ENCODE data around the gene EIF2D. TPM values are rescaled to one million over a fixed set of nuclear protein-coding genes. Genes with fewer than 3 reads are reported as not detected.

EIF2D gene
- total and polyA plus RNA-seq, 2 of the 13 experiments (the other 11 are each of a cell fraction or from before 2014, with no cell fraction given): 45.1 to 64.9 TPM

DNA sequence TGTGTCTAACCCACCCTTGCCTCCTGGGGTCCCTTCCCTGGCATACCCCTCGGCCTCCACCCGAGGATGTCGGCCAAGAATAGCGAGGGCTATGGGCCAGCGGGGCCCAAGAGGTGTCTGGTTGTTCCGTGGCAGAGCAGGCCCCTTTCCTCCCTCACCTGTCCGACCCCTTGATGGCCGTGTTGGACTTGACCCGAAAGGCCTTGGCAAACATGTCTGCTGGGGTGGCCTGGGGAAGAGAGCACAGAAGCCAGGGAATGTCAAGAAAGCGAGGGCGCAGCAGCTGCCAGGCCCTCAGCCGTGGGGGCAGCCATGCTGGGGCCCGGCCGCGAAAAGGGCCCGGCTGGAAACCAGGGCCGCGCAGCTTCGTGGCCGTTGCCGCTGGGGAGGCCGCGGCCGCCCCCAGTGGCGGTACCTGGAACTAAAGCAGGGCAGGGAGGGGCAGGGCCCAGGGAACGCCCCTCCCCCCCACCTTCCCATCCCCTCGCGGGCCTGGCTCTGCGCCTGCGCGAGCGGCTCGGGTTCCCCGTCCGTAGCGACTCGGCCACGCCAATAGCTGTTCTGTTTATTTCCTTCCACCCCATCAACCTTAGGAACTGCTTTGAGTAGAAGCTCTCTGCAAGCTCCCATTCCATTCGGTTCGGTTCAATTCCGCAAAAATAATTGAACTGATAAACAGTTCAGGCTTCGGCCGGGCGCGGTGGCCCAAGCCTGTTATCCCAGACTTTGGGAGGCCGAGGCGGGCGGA is at the start of gene EIF2D (continued):
- TF ChIP-seq SNRNP70 (IDR thresholded peaks at IDR 0.05; ENCODE audit: low read depth, low read length): no peak
- TF ChIP-seq, protein P1, sequence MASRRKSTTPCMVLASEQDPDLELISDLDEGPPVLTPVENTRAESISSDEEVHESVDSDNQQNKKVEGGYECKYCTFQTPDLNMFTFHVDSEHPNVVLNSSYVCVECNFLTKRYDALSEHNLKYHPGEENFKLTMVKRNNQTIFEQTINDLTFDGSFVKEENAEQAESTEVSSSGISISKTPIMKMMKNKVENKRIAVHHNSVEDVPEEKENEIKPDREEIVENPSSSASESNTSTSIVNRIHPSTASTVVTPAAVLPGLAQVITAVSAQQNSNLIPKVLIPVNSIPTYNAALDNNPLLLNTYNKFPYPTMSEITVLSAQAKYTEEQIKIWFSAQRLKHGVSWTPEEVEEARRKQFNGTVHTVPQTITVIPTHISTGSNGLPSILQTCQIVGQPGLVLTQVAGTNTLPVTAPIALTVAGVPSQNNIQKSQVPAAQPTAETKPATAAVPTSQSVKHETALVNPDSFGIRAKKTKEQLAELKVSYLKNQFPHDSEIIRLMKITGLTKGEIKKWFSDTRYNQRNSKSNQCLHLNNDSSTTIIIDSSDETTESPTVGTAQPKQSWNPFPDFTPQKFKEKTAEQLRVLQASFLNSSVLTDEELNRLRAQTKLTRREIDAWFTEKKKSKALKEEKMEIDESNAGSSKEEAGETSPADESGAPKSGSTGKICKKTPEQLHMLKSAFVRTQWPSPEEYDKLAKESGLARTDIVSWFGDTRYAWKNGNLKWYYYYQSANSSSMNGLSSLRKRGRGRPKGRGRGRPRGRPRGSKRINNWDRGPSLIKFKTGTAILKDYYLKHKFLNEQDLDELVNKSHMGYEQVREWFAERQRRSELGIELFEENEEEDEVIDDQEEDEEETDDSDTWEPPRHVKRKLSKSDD (CRISPR knock-in tag; IDR thresholded peaks at IDR 0.05; ENCODE audit: low read depth): peak; percentile 89
- no peak for TF ChIP-seq REXO4 (CRISPR knock-in tag; IDR thresholded peaks at IDR 0.05; ENCODE audit: borderline replicate concordance)
- TF ChIP-seq NFKB2 (CRISPR knock-in tag; IDR thresholded peaks at IDR 0.05; ENCODE audit: borderline replicate concordance): peak; percentile 97; the same call in 1 of the 2 replicates
- TF ChIP-seq KDM2A (CRISPR knock-in tag; IDR thresholded peaks at IDR 0.05; ENCODE audit: borderline replicate concordance, low read depth): peak; percentile 97
- TF ChIP-seq ARNTL (CRISPR knock-in tag; IDR thresholded peaks at IDR 0.05): 0 out of 2 replicates have a peak, but pooled peaks have one; percentile 64
- TF ChIP-seq MBD4 (IDR thresholded peaks at IDR 0.05; ENCODE audit: borderline replicate concordance, low read length): no peak
- no peak for TF ChIP-seq ZNF253 (CRISPR knock-in tag; IDR thresholded peaks at IDR 0.05; ENCODE audit: borderline replicate concordance)
- TF ChIP-seq ZC3H4 (CRISPR knock-in tag; IDR thresholded peaks at IDR 0.05; ENCODE audit: borderline replicate concordance): 0 out of 2 replicates have a peak, but pooled peaks have one; percentile 51
- TF ChIP-seq AKAP8 (CRISPR knock-in tag; IDR thresholded peaks at IDR 0.05): peak; percentile 74; the same call in 1 of the 2 replicates
- peak; percentile 71; the same call in 1 of the 2 replicates for TF ChIP-seq ZNF746 (CRISPR knock-in tag; IDR thresholded peaks at IDR 0.05)
- peak; percentile 98 for TF ChIP-seq ZNF331 (CRISPR knock-in tag; IDR thresholded peaks at IDR 0.05)
- no peak; the same call in 1 of the 2 replicates for TF ChIP-seq RFX5 (IDR thresholded peaks at IDR 0.05; ENCODE audit: low read depth, low read length)
- TF ChIP-seq FOSL2 (CRISPR knock-in tag; IDR thresholded peaks at IDR 0.05): peak; percentile 62
- TF ChIP-seq CEBPZ (IDR thresholded peaks at IDR 0.05; ENCODE audit: low read length): no peak
- TF ChIP-seq ZNF326 (CRISPR knock-in tag; IDR thresholded peaks at IDR 0.05; ENCODE audit: borderline replicate concordance): no peak; the same call in 1 of the 2 replicates
- TF ChIP-seq, protein P2, sequence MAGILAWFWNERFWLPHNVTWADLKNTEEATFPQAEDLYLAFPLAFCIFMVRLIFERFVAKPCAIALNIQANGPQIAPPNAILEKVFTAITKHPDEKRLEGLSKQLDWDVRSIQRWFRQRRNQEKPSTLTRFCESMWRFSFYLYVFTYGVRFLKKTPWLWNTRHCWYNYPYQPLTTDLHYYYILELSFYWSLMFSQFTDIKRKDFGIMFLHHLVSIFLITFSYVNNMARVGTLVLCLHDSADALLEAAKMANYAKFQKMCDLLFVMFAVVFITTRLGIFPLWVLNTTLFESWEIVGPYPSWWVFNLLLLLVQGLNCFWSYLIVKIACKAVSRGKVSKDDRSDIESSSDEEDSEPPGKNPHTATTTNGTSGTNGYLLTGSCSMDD (CRISPR knock-in tag; IDR thresholded peaks at IDR 0.05): no peak
- TF ChIP-seq ZFP91 (CRISPR knock-in tag; IDR thresholded peaks at IDR 0.05; ENCODE audit: borderline replicate concordance): peak; percentile 97
- peak; percentile 97 for TF ChIP-seq ZNF792 (CRISPR knock-in tag; IDR thresholded peaks at IDR 0.05)
- TF ChIP-seq CEBPB (IDR thresholded peaks at IDR 0.05; ENCODE audit: borderline replicate concordance, low read depth, low read length): no peak
- TF ChIP-seq PHB2 (IDR thresholded peaks at IDR 0.05; ENCODE audit: partially characterized antibody): no peak
- no peak for TF ChIP-seq SSRP1 (CRISPR knock-in tag; IDR thresholded peaks at IDR 0.05)
